CD8-positive, alpha-beta memory T cell (primary cell): Measurements from ENCODE around the gene ARHGEF40. TPM values are rescaled to one million over a fixed set of nuclear protein-coding genes. Genes with fewer than 3 reads are reported as not detected.

Experiments used
- CTCF ChIA-PET: fragments of 350-600 bp; sonication (Branson Sonifier 250); formaldehyde crosslinking; loops from one replicate; lab custom pipeline; 2021; ENCODE audit warnings: antibody characterized with exemption; lab: Charles Lee
- POLR2A ChIA-PET: fragments of 350-600 bp; sonication (Branson Sonifier 250); formaldehyde crosslinking; loops from one replicate; lab custom pipeline; 2021; ENCODE audit warnings: antibody characterized with exemption; lab: Charles Lee
- DNase-seq, 5 donors: peaks; one replicate each; pipeline versions ENCODE4 v3.0.0 to v3.0.0-alpha.2; 2020 to 2022; ENCODE audit warnings: mixed read lengths in 1 of 5
- H3K27ac ChIP-seq: one replicate; pipeline ENCODE4 v1.7.0; 2013; ENCODE audit warnings: low read depth, mild to moderate bottlenecking, low read length, moderate library complexity
- H3K27me3 ChIP-seq: 2 replicates; pipeline ENCODE4 v1.7.0; 2013; ENCODE audit warnings: low read length, mild to moderate bottlenecking; ENCODE audit not compliant: insufficient read depth, poor library complexity, severe bottlenecking
- H3K36me3 ChIP-seq: 2 replicates; pipeline ENCODE4 v1.7.0; 2013; ENCODE audit warnings: mild to moderate bottlenecking, low read length, moderate library complexity; ENCODE audit not compliant: insufficient read depth
- H3K4me1 ChIP-seq: 2 replicates; pipeline ENCODE4 v1.7.0; 2013; ENCODE audit warnings: mild to moderate bottlenecking, low read length, moderate library complexity; ENCODE audit not compliant: insufficient read depth
- H3K4me3 ChIP-seq: 2 replicates; pipeline ENCODE4 v1.7.0; 2013; ENCODE audit warnings: mild to moderate bottlenecking, low read length
- H3K9me3 ChIP-seq: 2 replicates; pipeline ENCODE4 v1.7.0; 2013; ENCODE audit warnings: mild to moderate bottlenecking, low read length
- H3K27ac Mint-ChIP-seq, 8 donors: one replicate each; pipeline ENCODE4 v1.8.0; 2020 to 2021; ENCODE audit warnings: mixed read lengths in 8 of 8, mild to moderate bottlenecking in 6 of 8, inconsistent platforms in 3 of 8, moderate library complexity in 3 of 8
- H3K27me3 Mint-ChIP-seq, 2 donors: one replicate each; pipeline ENCODE4 v1.8.0; 2020 to 2021; ENCODE audit warnings: mixed read lengths in 2 of 2, mild to moderate bottlenecking in 1 of 2, moderate library complexity in 1 of 2
- H3K36me3 Mint-ChIP-seq, 3 donors: one replicate each; pipeline ENCODE4 v1.8.0; 2020 to 2021; ENCODE audit warnings: mixed read lengths in 3 of 3, inconsistent platforms in 1 of 3, mild to moderate bottlenecking in 1 of 3
- H3K4me1 Mint-ChIP-seq, 3 donors: one replicate each; pipeline ENCODE4 v1.8.0; 2020 to 2021; ENCODE audit warnings: mixed read lengths in 3 of 3, inconsistent platforms in 1 of 3, mild to moderate bottlenecking in 1 of 3
- H3K4me3 Mint-ChIP-seq, 7 donors: one replicate each; pipeline ENCODE4 v1.8.0; 2020 to 2021; ENCODE audit warnings: mixed read lengths in 7 of 7, mild to moderate bottlenecking in 6 of 7, moderate library complexity in 4 of 7, inconsistent platforms in 2 of 7
- H3K9me3 Mint-ChIP-seq, 5 donors: one replicate each; pipeline ENCODE4 v1.8.0; 2020 to 2022; ENCODE audit warnings: mixed read lengths in 5 of 5, mild to moderate bottlenecking in 3 of 5, moderate library complexity in 2 of 5, inconsistent platforms in 1 of 5
- polyA plus RNA-seq: library from polyadenylated mRNA; unstranded; fragments of 300-500 nt; fragmentation: Illumina TruSeq; gene quantifications from one replicate; pipeline ENCODE4 v1.2.3, GENCODE V29; 2021
- total RNA-seq, 2 experiments: library from RNA; stranded (reverse); gene quantifications; one replicate each; pipeline ENCODE4 v1.2.3, GENCODE V29; 2021

ARHGEF40 gene
- total and polyA plus RNA-seq, 3 experiments from 2014 or later: 0.16 to 0.40 (median 0.39) TPM

DNA sequence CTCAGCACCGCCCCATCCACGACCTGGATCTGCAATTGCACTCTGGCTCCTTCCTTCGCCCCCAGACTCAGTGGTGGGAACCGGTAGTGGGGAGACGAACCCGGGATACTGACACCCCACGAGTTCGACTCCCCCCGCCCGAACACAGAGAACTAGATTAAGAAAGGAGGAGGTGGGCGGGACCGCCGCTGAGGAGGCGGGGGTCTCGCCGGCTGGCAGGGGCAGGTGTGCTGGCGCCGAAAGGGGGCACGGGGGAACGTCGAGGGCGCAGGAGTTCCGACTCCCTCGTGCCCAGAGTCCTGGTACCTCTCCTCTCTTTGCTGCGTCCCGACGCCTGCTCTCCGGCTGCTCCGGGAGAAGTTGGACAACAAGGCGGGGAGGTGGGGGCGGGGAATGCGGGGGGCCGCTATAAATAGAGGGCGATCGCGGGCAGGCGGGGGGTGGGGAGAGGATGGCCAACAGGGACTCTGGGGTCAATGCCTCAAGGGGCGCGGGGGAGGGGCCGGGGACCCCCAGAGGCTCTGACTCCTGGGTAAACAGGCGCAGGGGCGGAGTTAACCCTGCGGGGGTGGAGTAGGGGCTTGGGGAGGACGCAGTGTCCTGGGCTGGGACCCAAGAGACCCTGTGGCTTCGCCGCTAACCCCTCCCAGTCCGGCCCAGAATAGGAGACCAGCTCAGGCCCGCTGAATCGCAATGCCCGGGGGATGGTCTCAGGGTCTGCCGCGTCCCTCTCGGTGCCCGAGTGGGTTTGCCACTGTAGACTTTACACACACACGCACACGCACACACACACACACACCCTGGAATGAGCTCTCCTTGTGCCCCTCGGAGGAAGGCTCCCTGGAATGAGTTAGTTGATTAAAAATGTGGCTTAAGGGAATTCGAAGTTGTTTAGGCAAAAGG is 44.5 kb upstream of the ARHGEF40 start:
- Histone ChIP-seq H3K27ac (peak overlapping the region; percentile 49), H3K36me3 (no peaks in the 10 kb centered on the region), H3K4me1 (peaks cover 13% of the 10 kb centered on the region), H3K4me3 (peak overlapping the region; percentile 66), H3K9me3 (no peaks in the 10 kb centered on the region), H3K27me3 (no peaks in the 10 kb centered on the region)
- ChIA-PET CTCF (interaction anchor here (0.6 to 2.5 kb wide), 7 partner anchors 10 to 79 kb away, joined by 3 to 17 read pairs (median 4); no protein-coding TSS in a partner anchor), POLR2A (interaction anchor here (1.4 kb wide), 2 partner anchors 45 to 78 kb away, joined by 3 to 4 read pairs; no protein-coding TSS in a partner anchor)
- Mint-ChIP-seq H3K4me3 (peak overlapping the region; percentile 82 to 95 (median 92)), H3K9me3 (no peaks in the 10 kb centered on the region), H3K27ac (peak overlapping the region in 6 of 8 donors; percentile 28 to 96 (median 87)), H3K4me1 (peaks cover 20 to 24% (median 23%) of the 10 kb centered on the region in 3 donors), H3K27me3 (peaks cover 0 to 11% of the 10 kb centered on the region in 2 donors), H3K36me3 (peaks cover 0 to 16% (median 2%) of the 10 kb centered on the region in 3 donors)
- no peak for DNase-seq

DNA sequence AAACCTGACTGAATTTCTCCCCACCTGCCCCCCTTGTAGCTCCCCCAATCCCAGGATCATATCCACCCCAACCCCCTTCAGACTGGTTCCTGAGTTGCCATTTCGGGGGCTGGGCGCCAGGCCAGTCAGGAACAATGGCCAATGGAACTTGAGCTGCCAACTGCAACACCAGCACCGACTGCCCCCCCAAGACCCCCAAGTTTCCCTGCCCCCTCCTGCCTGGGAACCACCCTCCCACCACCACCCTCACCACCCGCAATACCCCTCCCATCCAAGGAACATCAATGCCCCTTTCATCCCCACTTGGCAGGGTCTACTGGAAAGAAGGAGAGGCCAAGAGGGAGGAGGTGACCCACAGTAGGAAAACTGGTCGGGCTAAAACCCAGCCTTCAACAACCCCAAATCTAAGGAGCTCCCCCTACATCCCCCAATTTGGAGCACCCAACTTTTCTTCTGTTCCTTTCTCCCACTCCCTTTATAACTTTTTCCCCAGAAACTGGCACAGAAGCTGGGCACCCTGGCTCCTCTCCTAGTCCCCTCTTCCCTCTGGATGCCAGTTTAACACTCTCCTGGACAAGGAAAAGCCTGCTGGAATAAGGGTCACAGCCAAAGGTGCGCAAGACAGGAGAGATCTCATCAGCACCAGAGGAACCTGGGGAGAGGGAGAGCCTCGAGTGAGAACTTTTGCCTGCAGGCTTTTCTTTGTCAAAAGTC is 43.7 kb upstream of the ARHGEF40 start:
- H3K27me3 ChIP-seq: no peaks in the 10 kb centered on the region

DNA sequence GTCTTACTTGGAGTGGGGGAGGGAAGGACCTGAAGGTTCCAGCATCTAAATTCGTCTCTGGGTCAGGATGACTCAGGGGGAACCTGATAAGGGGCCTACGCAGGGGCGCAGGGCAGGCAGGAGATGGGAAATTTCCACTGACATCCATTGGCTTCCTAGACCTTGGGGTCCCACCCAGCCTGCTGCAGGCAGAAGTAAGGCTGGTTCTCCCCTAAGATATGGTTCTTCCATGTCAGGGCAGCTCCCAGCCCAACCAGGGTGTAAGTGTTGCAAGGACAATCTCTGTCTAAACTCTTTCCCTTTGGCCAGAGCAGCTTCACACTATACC is 43.2 kb upstream of the ARHGEF40 start:
- peaks cover 0 to 8% of the 10 kb centered on the region in 2 donors for H3K27me3 Mint-ChIP-seq
- ChIA-PET CTCF (interaction anchor here (1.4 to 1.6 kb wide), 4 partner anchors 12 to 78 kb away, joined by 3 to 5 read pairs (median 4); no protein-coding TSS in a partner anchor), POLR2A (no interaction called here)
- H3K27me3 ChIP-seq: no peaks in the 10 kb centered on the region
- H3K36me3 ChIP-seq: no peaks in the 10 kb centered on the region
- H3K27ac Mint-ChIP-seq: peak overlapping the region in 5 of 8 donors; percentile 7 to 51 (median 34)
- H3K4me3 ChIP-seq: no peak overlapping the region
- H3K4me1 ChIP-seq: peaks cover 13% of the 10 kb centered on the region
- peak overlapping the region; percentile 29 for H3K27ac ChIP-seq
- DNase-seq: no peak
- no peaks in the 10 kb centered on the region for H3K9me3 Mint-ChIP-seq
- H3K9me3 ChIP-seq: no peaks in the 10 kb centered on the region
- peaks cover 0 to 5% (median 0%) of the 10 kb centered on the region in 3 donors for H3K36me3 Mint-ChIP-seq
- H3K4me1 Mint-ChIP-seq: peaks cover 20 to 24% (median 23%) of the 10 kb centered on the region in 3 donors
- H3K4me3 Mint-ChIP-seq: peak overlapping the region; percentile 8 to 89 (median 53)

More for the DNA sequence above, 43.7 kb upstream of the ARHGEF40 start:
- Mint-ChIP-seq H3K27ac (peak overlapping the region in 4 of 8 donors; percentile 26 to 68 (median 61)), H3K9me3 (no peaks in the 10 kb centered on the region), H3K4me3 (peak overlapping the region; percentile 53 to 93 (median 89)), H3K27me3 (peaks cover 0 to 8% of the 10 kb centered on the region in 2 donors), H3K4me1 (peaks cover 20 to 24% (median 23%) of the 10 kb centered on the region in 3 donors), H3K36me3 (peaks cover 0 to 9% (median 2%) of the 10 kb centered on the region in 3 donors)
- ChIA-PET POLR2A (no interaction called here), CTCF (interaction anchor here (0.7 to 1.6 kb wide), 5 partner anchors 12 to 78 kb away, joined by 3 to 6 read pairs (median 4); no protein-coding TSS in a partner anchor)
- H3K27ac ChIP-seq: peak overlapping the region; percentile 29
- peaks cover 13% of the 10 kb centered on the region for H3K4me1 ChIP-seq
- no peak for DNase-seq
- no peaks in the 10 kb centered on the region for H3K9me3 ChIP-seq
- H3K36me3 ChIP-seq: no peaks in the 10 kb centered on the region
- no peak overlapping the region for H3K4me3 ChIP-seq

DNA sequence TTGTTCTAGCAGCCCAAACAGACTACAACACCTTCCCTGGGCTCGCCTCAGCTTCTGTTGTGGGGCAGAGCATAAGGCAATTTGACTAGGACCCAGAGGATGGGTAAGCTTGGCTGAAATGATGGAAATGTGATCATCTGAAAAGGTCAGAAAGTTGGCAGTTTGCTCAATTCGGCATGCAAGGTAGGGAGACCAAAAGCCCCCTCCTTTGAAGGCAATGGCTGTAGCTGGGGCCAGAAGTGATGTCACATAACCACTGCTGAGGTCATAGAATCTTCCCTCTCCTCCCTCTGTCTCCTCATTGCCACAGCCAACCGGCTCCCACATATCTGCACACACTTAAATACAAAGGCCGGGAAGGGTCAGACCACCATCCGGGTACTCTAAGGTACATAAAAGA is 40.2 kb upstream of the ARHGEF40 start, which contains the start of gene TPPP2:
Gene TPPP2, plus strand, starts transcription at position 301 of the 400 bp plus-strand sequence. CDS start 365 bp downstream, outside the sequence.
- peaks cover 0 to 2% (median 0%) of the 10 kb centered on the region in 3 donors for H3K36me3 Mint-ChIP-seq
- no peaks in the 10 kb centered on the region for H3K4me1 ChIP-seq
- H3K4me1 Mint-ChIP-seq: peaks cover 0 to 3% (median 1%) of the 10 kb centered on the region in 3 donors
- no peaks in the 10 kb centered on the region for H3K9me3 Mint-ChIP-seq
- no peak within 1 kb of the TSS for H3K27ac ChIP-seq
- peak within 1 kb of the TSS in 2 of 8 donors; percentile 25 to 77 for H3K27ac Mint-ChIP-seq
- ChIA-PET POLR2A (no interaction called here), CTCF (interaction anchor here (1.3 to 1.4 kb wide), 2 partner anchors 10 to 15 kb away, joined by 3 to 6 read pairs; no protein-coding TSS in a partner anchor)
- H3K4me3 ChIP-seq: no peak within 1 kb of the TSS
- H3K9me3 ChIP-seq: no peaks in the 10 kb centered on the region
- H3K27me3 Mint-ChIP-seq: peaks cover 0 to 3% of the 10 kb centered on the region in 2 donors
- H3K27me3 ChIP-seq: no peaks in the 10 kb centered on the region
- no peaks in the 10 kb centered on the region for H3K36me3 ChIP-seq
- DNase-seq: no peak
- H3K4me3 Mint-ChIP-seq: no peak within 1 kb of the TSS

DNA sequence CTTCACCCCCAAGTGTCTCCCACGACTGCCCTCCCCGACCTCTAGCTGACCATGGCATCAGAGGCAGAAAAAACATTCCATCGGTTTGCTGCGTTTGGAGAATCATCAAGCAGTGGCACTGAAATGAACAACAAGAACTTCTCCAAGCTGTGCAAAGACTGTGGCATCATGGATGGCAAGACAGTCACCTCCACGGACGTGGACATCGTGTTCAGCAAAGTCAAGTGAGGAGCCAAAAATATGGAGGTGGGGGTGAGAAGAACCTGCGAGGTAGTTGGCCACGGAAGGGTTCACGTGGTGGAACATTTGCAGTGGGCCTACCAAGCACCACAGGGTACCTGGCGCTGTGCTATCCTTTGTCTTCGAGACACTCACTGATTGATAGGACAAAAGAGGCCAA is 39.6 kb upstream of the ARHGEF40 start:
- DNase-seq: no peak
- peaks cover 0 to 3% of the 10 kb centered on the region in 2 donors for H3K27me3 Mint-ChIP-seq
- Histone ChIP-seq H3K4me3 (no peak overlapping the region), H3K36me3 (no peaks in the 10 kb centered on the region), H3K4me1 (no peaks in the 10 kb centered on the region), H3K27me3 (no peaks in the 10 kb centered on the region), H3K9me3 (no peaks in the 10 kb centered on the region), H3K27ac (no peak overlapping the region)
- CTCF ChIA-PET: interaction anchor here (3.9 kb wide), 1 partner anchor 74 kb away, joined by 12 read pairs; no protein-coding TSS in a partner anchor
- POLR2A ChIA-PET: no interaction called here
- H3K27ac Mint-ChIP-seq: no peak overlapping the region
- no peaks in the 10 kb centered on the region for H3K9me3 Mint-ChIP-seq
- no peaks in the 10 kb centered on the region for H3K4me1 Mint-ChIP-seq
- H3K4me3 Mint-ChIP-seq: no peak overlapping the region
- no peaks in the 10 kb centered on the region for H3K36me3 Mint-ChIP-seq

DNA sequence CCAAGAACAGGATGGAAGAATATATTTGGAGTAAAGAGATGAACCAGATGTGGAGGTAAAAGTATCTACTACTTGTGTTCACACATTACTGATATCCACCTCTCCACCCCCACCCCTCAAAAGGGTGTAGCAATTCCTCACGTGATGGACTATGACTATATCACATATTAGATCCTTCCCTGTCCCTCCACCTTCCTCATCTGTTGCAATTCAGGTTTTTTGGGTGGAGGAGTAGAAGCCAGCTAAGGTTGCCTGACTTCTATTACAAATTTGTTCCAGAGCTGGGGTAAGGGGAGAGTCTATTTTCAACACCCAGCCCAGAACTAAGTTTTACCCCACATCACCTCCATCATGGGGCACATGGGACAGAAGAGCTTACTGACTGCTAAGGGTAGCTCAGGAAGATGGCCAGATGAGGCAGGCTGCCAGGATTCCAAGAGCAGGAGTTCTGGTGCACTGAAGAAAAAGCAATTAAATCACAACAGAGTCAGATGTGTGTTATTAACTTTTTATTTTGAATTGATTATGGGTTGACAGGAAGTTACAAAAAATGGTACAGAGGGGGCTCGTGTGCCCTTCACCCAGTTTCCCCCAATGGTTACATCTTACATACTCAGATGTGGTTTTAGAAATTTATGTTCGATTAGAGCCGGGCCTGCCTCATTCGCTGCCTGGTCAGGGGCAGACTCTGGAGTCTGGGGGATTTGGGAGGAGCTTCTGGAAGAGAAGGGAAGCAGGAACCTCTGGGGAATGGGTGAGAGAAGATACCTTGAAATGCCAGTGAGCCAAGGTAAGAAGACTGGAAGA is 37.6 kb upstream of the ARHGEF40 start:
- POLR2A ChIA-PET: no interaction called here
- Histone ChIP-seq H3K27ac (no peak overlapping the region), H3K4me3 (no peak overlapping the region), H3K9me3 (no peaks in the 10 kb centered on the region), H3K27me3 (no peaks in the 10 kb centered on the region), H3K4me1 (no peaks in the 10 kb centered on the region), H3K36me3 (no peaks in the 10 kb centered on the region)
- Mint-ChIP-seq H3K27ac (no peak overlapping the region), H3K4me1 (no peaks in the 10 kb centered on the region), H3K36me3 (no peaks in the 10 kb centered on the region), H3K4me3 (no peak overlapping the region), H3K9me3 (no peaks in the 10 kb centered on the region), H3K27me3 (peaks cover 0 to 2% of the 10 kb centered on the region in 2 donors)
- CTCF ChIA-PET: interaction anchor here (0.9 to 6.4 kb wide), 5 partner anchors 17 to 72 kb away, joined by 3 to 54 read pairs (median 6); no protein-coding TSS in a partner anchor
- no peak for DNase-seq

DNA sequence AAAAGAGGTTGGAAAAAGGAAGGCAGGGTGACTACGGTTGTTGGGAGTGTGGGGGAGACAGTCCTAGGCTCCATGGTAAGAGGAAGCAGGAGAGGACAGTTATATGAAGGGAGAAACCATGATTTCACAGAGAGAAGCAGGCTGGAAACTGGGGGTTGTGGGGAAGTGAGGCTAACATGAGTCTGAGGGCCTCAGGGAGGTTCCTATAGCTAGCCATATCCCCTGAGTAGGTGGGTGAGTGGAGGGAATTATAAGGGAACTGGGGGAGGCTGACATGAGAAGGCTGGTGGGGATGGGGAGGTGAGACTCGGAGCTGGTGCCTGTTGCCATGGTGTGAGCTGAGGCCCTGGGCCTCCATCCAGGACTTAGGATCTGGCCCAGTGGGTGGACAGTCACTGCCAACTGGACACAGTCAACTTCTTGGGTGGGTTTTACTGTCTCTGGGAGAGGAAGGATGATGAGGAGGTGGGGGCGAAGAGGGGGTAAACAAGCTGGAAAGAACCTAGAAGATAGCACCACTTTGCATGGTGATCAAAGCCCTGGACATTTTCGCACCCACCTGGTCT is 36.9 kb upstream of the ARHGEF40 start:
- no peak overlapping the region for H3K4me3 ChIP-seq
- H3K27me3 Mint-ChIP-seq: peaks cover 3 to 4% of the 10 kb centered on the region in 2 donors
- H3K4me1 Mint-ChIP-seq: no peaks in the 10 kb centered on the region
- DNase-seq: no peak
- no peak overlapping the region for H3K4me3 Mint-ChIP-seq
- H3K36me3 ChIP-seq: no peaks in the 10 kb centered on the region
- no peaks in the 10 kb centered on the region for H3K4me1 ChIP-seq
- POLR2A ChIA-PET: no interaction called here
- no peaks in the 10 kb centered on the region for H3K9me3 ChIP-seq
- no peaks in the 10 kb centered on the region for H3K36me3 Mint-ChIP-seq
- no peaks in the 10 kb centered on the region for H3K9me3 Mint-ChIP-seq
- CTCF ChIA-PET: interaction anchor here (0.9 to 6.4 kb wide), 5 partner anchors 14 to 72 kb away, joined by 3 to 54 read pairs (median 6); no protein-coding TSS in a partner anchor
- H3K27me3 ChIP-seq: no peaks in the 10 kb centered on the region
- H3K27ac Mint-ChIP-seq: no peak overlapping the region
- H3K27ac ChIP-seq: no peak overlapping the region
